ENCODE measurements around the gene CCDC28B. TPM values are rescaled to one million over a fixed set of nuclear protein-coding genes. Genes with fewer than 3 reads are reported as not detected.

CCDC28B gene
- total RNA-seq, 5 donors from 2014 or later (not counting 1 experiment from before 2014, with no cell fraction given) = 6.5 to 9.0 (median 6.8) TPM

GRCh38 chr1:32221980-32222755 lies 21.8 kb downstream of the CCDC28B start, which contains the start of the genes EIF3I and TMEM234:
TSS of gene EIF3I (plus strand) at chr1:32222407. CDS start at chr1:32222442, 35 bp downstream.
TSS of gene TMEM234 (minus strand) at chr1:32222353. CDS start at chr1:32222322, 31 bp downstream.
- H3K9me3 Mint-ChIP-seq = no peaks in the 10 kb centered on the region
- ATAC-seq (replicated peaks in 1 of 4) = peak; percentile 95 to 98 (median 96)

GRCh38 chr1:32223683-32224082 lies 23.3 kb downstream of the CCDC28B start:
- Mint-ChIP-seq H3K27ac (peak overlapping the region; percentile 66 to 97), H3K27me3 (no peaks in the 10 kb centered on the region), H3K4me3 (peak overlapping the region; percentile 90 to 96 (median 94)), H3K36me3 (peaks cover 33% of the 10 kb centered on the region), H3K9me3 (no peaks in the 10 kb centered on the region), H3K4me1 (peaks cover 24 to 56% (median 50%) of the 10 kb centered on the region in 3 donors)
- no peak for DNase-seq
- ChIA-PET CTCF (interaction anchor here in 1 of 2 donors (1.0 kb wide), 1 partner anchor 25 kb away, joined by 4 read pairs; no protein-coding TSS in a partner anchor), POLR2A (interaction anchor here (0.6 to 1.2 kb wide), 5 partner anchors 17 to 171 kb away, joined by 3 to 4 read pairs (median 4); partner anchors contain the start of gene BSDC1 (in 1 of the 2))
- Histone ChIP-seq H3K36me3 (ENCODE audit: control insufficient read depth in 2 of 2, extremely low read depth in 1 of 2, insufficient read depth in 1 of 2, low read length in 1 of 2) (peaks cover 16 to 47% of the 10 kb centered on the region in 2 donors), H3K27ac (ENCODE audit: low read length) (no peak overlapping the region), H3K4me3 (ENCODE audit: control insufficient read depth in 1 of 2, extremely low read depth in 1 of 2, low read length in 1 of 2) (no peak overlapping the region), H3K4me1 (ENCODE audit: control insufficient read depth in 1 of 2, extremely low read depth in 1 of 2, insufficient read depth in 2 of 2, low read length in 2 of 2) (peaks cover 21 to 33% of the 10 kb centered on the region in 2 experiments), H3K27me3 (replicated peaks in 1 of 2; ENCODE audit: control insufficient read depth in 2 of 2, extremely low read depth in 1 of 2, insufficient read depth in 2 of 2, low read length in 1 of 2) (no peaks in the 10 kb centered on the region), H3K9me3 (no peaks in the 10 kb centered on the region)
- no peak for ATAC-seq (replicated peaks in 1 of 4)
- 93% methylated on average over 3 of the region's 3 CpGs for WGBS (ENCODE audit: insufficient coverage)

More at GRCh38 chr1:32221980-32222755, 21.8 kb downstream of the CCDC28B start, which contains the start of the genes EIF3I and TMEM234:
- no peaks in the 10 kb centered on the region for H3K27me3 Mint-ChIP-seq
- peak within 1 kb of the TSS; percentile 97 for H3K27ac ChIP-seq (ENCODE audit: low read length)
- peak within 1 kb of the TSS; percentile 89 to 98 for H3K4me3 ChIP-seq (ENCODE audit: control insufficient read depth in 1 of 2, extremely low read depth in 1 of 2, low read length in 1 of 2)
- H3K36me3 Mint-ChIP-seq = peaks cover 22% of the 10 kb centered on the region
- ChIA-PET POLR2A (interaction anchor here in 1 of 2 donors (0.6 kb wide), 1 partner anchor 43 kb away, joined by 6 read pairs; no protein-coding TSS in a partner anchor), CTCF (interaction anchor here in 1 of 2 donors (0.6 to 0.8 kb wide), 2 partner anchors 26 to 162 kb away, joined by 3 read pairs; no protein-coding TSS in a partner anchor)
- under 1% methylated on average over 28 of the region's 46 CpGs for WGBS (ENCODE audit: insufficient coverage)
- no peaks in the 10 kb centered on the region for H3K9me3 ChIP-seq
- H3K27me3 ChIP-seq (replicated peaks in 1 of 2; ENCODE audit: control insufficient read depth in 2 of 2, extremely low read depth in 1 of 2, insufficient read depth in 2 of 2, low read length in 1 of 2) = no peaks in the 10 kb centered on the region
- H3K4me1 Mint-ChIP-seq = peaks cover 24 to 54% (median 45%) of the 10 kb centered on the region in 3 donors
- peak within 1 kb of the TSS; percentile 90 to 96 (median 94) for H3K4me3 Mint-ChIP-seq
- peaks cover 11 to 36% of the 10 kb centered on the region in 2 donors for H3K36me3 ChIP-seq (ENCODE audit: control insufficient read depth in 2 of 2, extremely low read depth in 1 of 2, insufficient read depth in 1 of 2, low read length in 1 of 2)
- peak; percentile 76 to 95 (median 88) for DNase-seq
- H3K27ac Mint-ChIP-seq = peak within 1 kb of the TSS; percentile 92 to 97
- peaks cover 21 to 33% of the 10 kb centered on the region in 2 experiments for H3K4me1 ChIP-seq (ENCODE audit: control insufficient read depth in 1 of 2, extremely low read depth in 1 of 2, insufficient read depth in 2 of 2, low read length in 2 of 2)

GRCh38 chr1:32224285-32224684 lies 23.9 kb downstream of the CCDC28B start:
- H3K27ac ChIP-seq (ENCODE audit: low read length) = no peak overlapping the region
- no peaks in the 10 kb centered on the region for H3K27me3 Mint-ChIP-seq
- H3K9me3 Mint-ChIP-seq = no peaks in the 10 kb centered on the region
- H3K36me3 Mint-ChIP-seq = peaks cover 34% of the 10 kb centered on the region
- H3K4me1 ChIP-seq (ENCODE audit: control insufficient read depth in 1 of 2, extremely low read depth in 1 of 2, insufficient read depth in 2 of 2, low read length in 2 of 2) = peaks cover 21 to 33% of the 10 kb centered on the region in 2 experiments
- 93% methylated on average over 3 of the region's 4 CpGs for WGBS (ENCODE audit: insufficient coverage)
- H3K9me3 ChIP-seq = no peaks in the 10 kb centered on the region
- no peak for ATAC-seq (replicated peaks in 1 of 4)
- H3K4me3 Mint-ChIP-seq = peak overlapping the region; percentile 64 to 94 (median 90)
- POLR2A ChIA-PET = no interaction called here
- H3K27ac Mint-ChIP-seq = peak overlapping the region; percentile 48 to 66
- no peaks in the 10 kb centered on the region for H3K27me3 ChIP-seq (replicated peaks in 1 of 2; ENCODE audit: control insufficient read depth in 2 of 2, extremely low read depth in 1 of 2, insufficient read depth in 2 of 2, low read length in 1 of 2)
- peaks cover 16 to 51% of the 10 kb centered on the region in 2 donors for H3K36me3 ChIP-seq (ENCODE audit: control insufficient read depth in 2 of 2, extremely low read depth in 1 of 2, insufficient read depth in 1 of 2, low read length in 1 of 2)
- H3K4me3 ChIP-seq (ENCODE audit: control insufficient read depth in 1 of 2, extremely low read depth in 1 of 2, low read length in 1 of 2) = no peak overlapping the region
- H3K4me1 Mint-ChIP-seq = peaks cover 24 to 56% (median 50%) of the 10 kb centered on the region in 3 donors
- DNase-seq = no peak
- CTCF ChIA-PET = interaction anchor here in 1 of 2 donors (0.7 kb wide), 1 partner anchor 9 kb away, joined by 3 read pairs; no protein-coding TSS in a partner anchor

GRCh38 chr1:32228771-32229170 lies 28.4 kb downstream of the CCDC28B start:
- H3K36me3 Mint-ChIP-seq = peaks cover 36% of the 10 kb centered on the region
- no peaks in the 10 kb centered on the region for H3K9me3 Mint-ChIP-seq
- ChIA-PET POLR2A (interaction anchor here in 1 of 2 donors (0.6 to 1.7 kb wide), 2 partner anchors 10 to 62 kb away, joined by 3 to 12 read pairs; no protein-coding TSS in a partner anchor), CTCF (interaction anchor here in 1 of 2 donors (1.1 kb wide), 1 partner anchor 13 kb away, joined by 3 read pairs; no protein-coding TSS in a partner anchor)
- peaks cover 4 to 6% of the 10 kb centered on the region in 2 experiments for H3K4me1 ChIP-seq (ENCODE audit: control insufficient read depth in 1 of 2, extremely low read depth in 1 of 2, insufficient read depth in 2 of 2, low read length in 2 of 2)
- no peak overlapping the region for H3K27ac Mint-ChIP-seq
- no peaks in the 10 kb centered on the region for H3K9me3 ChIP-seq
- no peak overlapping the region for H3K27ac ChIP-seq (ENCODE audit: low read length)
- H3K4me3 ChIP-seq (ENCODE audit: control insufficient read depth in 1 of 2, extremely low read depth in 1 of 2, low read length in 1 of 2) = no peak overlapping the region
- ATAC-seq (replicated peaks in 1 of 4) (no peak), DNase-seq (no peak)
- peaks cover 16 to 63% of the 10 kb centered on the region in 2 donors for H3K36me3 ChIP-seq (ENCODE audit: control insufficient read depth in 2 of 2, extremely low read depth in 1 of 2, insufficient read depth in 1 of 2, low read length in 1 of 2)
- WGBS (ENCODE audit: insufficient coverage) = no CpG with 5 or more reads among the region's 3 CpGs
- H3K4me3 Mint-ChIP-seq = no peak overlapping the region
- H3K4me1 Mint-ChIP-seq = peaks cover 6 to 18% (median 18%) of the 10 kb centered on the region in 3 donors
- no peaks in the 10 kb centered on the region for H3K27me3 ChIP-seq (replicated peaks in 1 of 2; ENCODE audit: control insufficient read depth in 2 of 2, extremely low read depth in 1 of 2, insufficient read depth in 2 of 2, low read length in 1 of 2)
- H3K27me3 Mint-ChIP-seq = no peaks in the 10 kb centered on the region

- WGBS (ENCODE audit: insufficient coverage) = 100% methylated on average over 2 of the region's 5 CpGs
- Mint-ChIP-seq H3K4me1 (peaks cover 0 to 5% (median 5%) of the 10 kb centered on the region in 3 donors), H3K4me3 (no peak overlapping the region), H3K27ac (peak overlapping the region in 1 of 2 donors; percentile 48), H3K36me3 (peaks cover 25% of the 10 kb centered on the region), H3K27me3 (no peaks in the 10 kb centered on the region), H3K9me3 (no peaks in the 10 kb centered on the region)
- Histone ChIP-seq H3K27ac (ENCODE audit: low read length) (no peak overlapping the region), H3K27me3 (replicated peaks in 1 of 2; ENCODE audit: control insufficient read depth in 2 of 2, extremely low read depth in 1 of 2, insufficient read depth in 2 of 2, low read length in 1 of 2) (no peaks in the 10 kb centered on the region), H3K4me3 (ENCODE audit: control insufficient read depth in 1 of 2, extremely low read depth in 1 of 2, low read length in 1 of 2) (no peak overlapping the region), H3K4me1 (ENCODE audit: control insufficient read depth in 1 of 2, extremely low read depth in 1 of 2, insufficient read depth in 2 of 2, low read length in 2 of 2) (no peaks in the 10 kb centered on the region), H3K9me3 (no peaks in the 10 kb centered on the region), H3K36me3 (ENCODE audit: control insufficient read depth in 2 of 2, extremely low read depth in 1 of 2, insufficient read depth in 1 of 2, low read length in 1 of 2) (peaks cover 6 to 40% of the 10 kb centered on the region in 2 donors)
- DNase-seq (no peak), ATAC-seq (replicated peaks in 1 of 4) (no peak)
- ChIA-PET POLR2A (interaction anchor here in 1 of 2 donors (0.5 kb wide), 1 partner anchor 30 kb away, joined by 3 read pairs; no protein-coding TSS in a partner anchor), CTCF (interaction anchor here in 1 of 2 donors (0.6 kb wide), 1 partner anchor 11 kb away, joined by 3 read pairs; no protein-coding TSS in a partner anchor)
These were observed 31.5 kb downstream of the CCDC28B start for GRCh38 chr1:32231843-32232432.
